Myocyte (in vitro differentiated cells): ENCODE data around the gene AQP12B. TPM values are rescaled to one million over a fixed set of nuclear protein-coding genes. Genes with fewer than 3 reads are reported as not detected.

Experiments
- DNase-seq: peaks from one replicate; pipeline ENCODE4 v3.0.0-alpha.2; 2012; ENCODE audit warnings: low read depth
- total RNA-seq: library from RNA; depleted of rRNA; stranded (reverse); fragments of >200 nt; gene quantifications from 2 replicates; pipeline ENCODE4 v1.2.3, GENCODE V29; 2014

AQP12B gene
- total RNA-seq, 1 donor from 2014 or later = not detected

GRCh38 chr2:240718896-240719490 lies 36.3 kb upstream of the AQP12B start:
- no peak for DNase-seq

GRCh38 chr2:240717681-240718581 lies 35.2 kb upstream of the AQP12B start:
- DNase-seq = no peak

GRCh38 chr2:240717181-240717641 lies 34.5 kb upstream of the AQP12B start:
- no peak for DNase-seq

- DNase-seq = no peak
These were observed 33.6 kb upstream of the AQP12B start for GRCh38 chr2:240716130-240716798.

GRCh38 chr2:240714747-240715725 lies 32.4 kb upstream of the AQP12B start:
- no peak for DNase-seq

GRCh38 chr2:240713928-240714746 lies 31.5 kb upstream of the AQP12B start:
- no peak for DNase-seq

GRCh38 chr2:240713071-240713927 lies 30.6 kb upstream of the AQP12B start:
- no peak for DNase-seq

GRCh38 chr2:240712121-240712520 lies 29.4 kb upstream of the AQP12B start:
- DNase-seq = no peak

- no peak for DNase-seq
These were observed 29.0 kb upstream of the AQP12B start for GRCh38 chr2:240711701-240712100.

- no peak for DNase-seq
These were observed 28.6 kb upstream of the AQP12B start for GRCh38 chr2:240711296-240711695.

- DNase-seq = no peak
These were observed 25.8 kb upstream of the AQP12B start for GRCh38 chr2:240708457-240708856.

GRCh38 chr2:240707821-240708220 lies 25.1 kb upstream of the AQP12B start:
- no peak for DNase-seq

- no peak for DNase-seq
These were observed 24.5 kb upstream of the AQP12B start for GRCh38 chr2:240707043-240707756.

- DNase-seq = no peak
These were observed 22.6 kb upstream of the AQP12B start for GRCh38 chr2:240705204-240705791.

GRCh38 chr2:240704651-240705050 lies 22.0 kb upstream of the AQP12B start:
- DNase-seq = no peak

GRCh38 chr2:240703417-240704341 lies 21.0 kb upstream of the AQP12B start:
- no peak for DNase-seq

- DNase-seq = no peak
These were observed 19.9 kb upstream of the AQP12B start for GRCh38 chr2:240702640-240703011.
